Measurements from ENCODE around the gene ZNF778. TPM values are rescaled to one million over a fixed set of nuclear protein-coding genes. Genes with fewer than 3 reads are reported as not detected.

ZNF778 gene
- total RNA-seq, 2 experiments from 2014 or later: 8.3 to 9.2 TPM

GRCh38 chr16:89277641-89278341 is 60.3 kb downstream of the ZNF778 start:
- POLR2A ChIA-PET: interaction anchor here (0.6 kb wide), 1 partner anchor 327 kb away, joined by 3 read pairs; no protein-coding TSS in a partner anchor
- no peak for DNase-seq
- Mint-ChIP-seq H3K27ac (no peak overlapping the region), H3K36me3 (ENCODE audit: low read depth) (peaks cover 30% of the 10 kb centered on the region), H3K4me1 (no peaks in the 10 kb centered on the region), H3K4me3 (no peak overlapping the region), H3K9me3 (no peaks in the 10 kb centered on the region), H3K27me3 (no peaks in the 10 kb centered on the region)
- CTCF ChIA-PET: interaction anchor here (0.9 kb wide), 1 partner anchor 20 kb away, joined by 3 read pairs; no protein-coding TSS in a partner anchor

- DNase-seq: no peak
- Mint-ChIP-seq H3K4me3 (no peak overlapping the region), H3K9me3 (no peaks in the 10 kb centered on the region), H3K27ac (no peak overlapping the region), H3K36me3 (ENCODE audit: low read depth) (peaks cover 22% of the 10 kb centered on the region), H3K4me1 (no peaks in the 10 kb centered on the region), H3K27me3 (no peaks in the 10 kb centered on the region)
- ChIA-PET POLR2A (no interaction called here), CTCF (no interaction called here)
Observed at GRCh38 chr16:89278441-89279240, 61.1 kb downstream of the ZNF778 start.

GRCh38 chr16:89279666-89280481 is 62.4 kb downstream of the ZNF778 start:
- Mint-ChIP-seq H3K36me3 (ENCODE audit: low read depth) (peaks cover 18% of the 10 kb centered on the region), H3K27me3 (no peaks in the 10 kb centered on the region), H3K9me3 (no peaks in the 10 kb centered on the region), H3K4me3 (no peak overlapping the region), H3K4me1 (no peaks in the 10 kb centered on the region), H3K27ac (no peak overlapping the region)
- no peak for DNase-seq
- ChIA-PET CTCF (interaction anchor here (1.0 kb wide), 1 partner anchor 9 kb away, joined by 3 read pairs; no protein-coding TSS in a partner anchor), POLR2A (no interaction called here)

- H3K27me3 Mint-ChIP-seq: no peaks in the 10 kb centered on the region
- H3K9me3 Mint-ChIP-seq: no peaks in the 10 kb centered on the region
- CTCF ChIA-PET: interaction anchor here (1.0 kb wide), 1 partner anchor 8 kb away, joined by 3 read pairs; no protein-coding TSS in a partner anchor
- POLR2A ChIA-PET: no interaction called here
- H3K27ac Mint-ChIP-seq: no peak overlapping the region
- peaks cover 15% of the 10 kb centered on the region for H3K36me3 Mint-ChIP-seq (ENCODE audit: low read depth)
- H3K4me1 Mint-ChIP-seq: no peaks in the 10 kb centered on the region
- no peak for DNase-seq
- H3K4me3 Mint-ChIP-seq: no peak overlapping the region
Observed at GRCh38 chr16:89280546-89281188, 63.2 kb downstream of the ZNF778 start.

- ChIA-PET POLR2A (no interaction called here), CTCF (no interaction called here)
- H3K27me3 Mint-ChIP-seq: no peaks in the 10 kb centered on the region
- peaks cover 15% of the 10 kb centered on the region for H3K36me3 Mint-ChIP-seq (ENCODE audit: low read depth)
- H3K9me3 Mint-ChIP-seq: no peaks in the 10 kb centered on the region
- no peak overlapping the region for H3K4me3 Mint-ChIP-seq
- DNase-seq: no peak
- no peak overlapping the region for H3K27ac Mint-ChIP-seq
- no peaks in the 10 kb centered on the region for H3K4me1 Mint-ChIP-seq
Observed at GRCh38 chr16:89281189-89281577, 63.7 kb downstream of the ZNF778 start.

- no peak overlapping the region for H3K4me3 Mint-ChIP-seq
- H3K27me3 Mint-ChIP-seq: no peaks in the 10 kb centered on the region
- H3K36me3 Mint-ChIP-seq (ENCODE audit: low read depth): peaks cover 17% of the 10 kb centered on the region
- H3K9me3 Mint-ChIP-seq: no peaks in the 10 kb centered on the region
- no peaks in the 10 kb centered on the region for H3K4me1 Mint-ChIP-seq
- ChIA-PET CTCF (no interaction called here), POLR2A (no interaction called here)
- H3K27ac Mint-ChIP-seq: no peak overlapping the region
- no peak for DNase-seq
Observed at GRCh38 chr16:89281829-89282228, 64.3 kb downstream of the ZNF778 start.

- H3K27me3 Mint-ChIP-seq: no peaks in the 10 kb centered on the region
- DNase-seq: no peak
- POLR2A ChIA-PET: no interaction called here
- H3K36me3 Mint-ChIP-seq (ENCODE audit: low read depth): peaks cover 18% of the 10 kb centered on the region
- H3K4me3 Mint-ChIP-seq: no peak overlapping the region
- CTCF ChIA-PET: no interaction called here
- H3K9me3 Mint-ChIP-seq: no peaks in the 10 kb centered on the region
- no peak overlapping the region for H3K27ac Mint-ChIP-seq
- no peaks in the 10 kb centered on the region for H3K4me1 Mint-ChIP-seq
Observed at GRCh38 chr16:89282523-89282922, 65.0 kb downstream of the ZNF778 start.

GRCh38 chr16:89283449-89283848 is 65.9 kb downstream of the ZNF778 start:
- CTCF ChIA-PET: no interaction called here
- no peak for DNase-seq
- no peak overlapping the region for H3K27ac Mint-ChIP-seq

GRCh38 chr16:89285381-89285780 is 67.9 kb downstream of the ZNF778 start:
- no peak overlapping the region for H3K4me3 Mint-ChIP-seq
- POLR2A ChIA-PET: no interaction called here
- peaks cover 27% of the 10 kb centered on the region for H3K36me3 Mint-ChIP-seq (ENCODE audit: low read depth)
- no peaks in the 10 kb centered on the region for H3K27me3 Mint-ChIP-seq
- H3K27ac Mint-ChIP-seq: no peak overlapping the region
- peaks cover 3% of the 10 kb centered on the region for H3K4me1 Mint-ChIP-seq
- no peak for DNase-seq
- no peaks in the 10 kb centered on the region for H3K9me3 Mint-ChIP-seq
- CTCF ChIA-PET: no interaction called here

More at GRCh38 chr16:89283449-89283848, 65.9 kb downstream of the ZNF778 start:
- no peaks in the 10 kb centered on the region for H3K4me1 Mint-ChIP-seq
- POLR2A ChIA-PET: no interaction called here
- H3K4me3 Mint-ChIP-seq: no peak overlapping the region
- peaks cover 22% of the 10 kb centered on the region for H3K36me3 Mint-ChIP-seq (ENCODE audit: low read depth)
- no peaks in the 10 kb centered on the region for H3K9me3 Mint-ChIP-seq
- no peaks in the 10 kb centered on the region for H3K27me3 Mint-ChIP-seq

- Mint-ChIP-seq H3K4me1 (peaks cover 5% of the 10 kb centered on the region), H3K27me3 (no peaks in the 10 kb centered on the region), H3K36me3 (ENCODE audit: low read depth) (peaks cover 24% of the 10 kb centered on the region), H3K9me3 (no peaks in the 10 kb centered on the region), H3K4me3 (no peak overlapping the region), H3K27ac (no peak overlapping the region)
- POLR2A ChIA-PET: no interaction called here
- no peak for DNase-seq
- CTCF ChIA-PET: no interaction called here
Observed at GRCh38 chr16:89286096-89286495, 68.6 kb downstream of the ZNF778 start.

Data from activated CD4-positive, alpha-beta T cell treated with anti-CD3 and anti-CD28 coated beads, Interleukin-2, amount 10 ng/mL, durations not matched to agents 7 days and 5 days (primary cell).